NCI-H2081 (cell line): Measurements from ENCODE around the gene TUBA3D.
"Not testable (repeated sequence)": the region's sequence is repeated elsewhere in the genome, so short reads cannot be mapped to it uniquely, and the experiment has no call there.

Experiments
- DNase-seq, 2 experiments: peaks; one replicate each; lab custom pipeline; 2025; lab: John Stamatoyannopoulos, UW

TUBA3D gene

DNA sequence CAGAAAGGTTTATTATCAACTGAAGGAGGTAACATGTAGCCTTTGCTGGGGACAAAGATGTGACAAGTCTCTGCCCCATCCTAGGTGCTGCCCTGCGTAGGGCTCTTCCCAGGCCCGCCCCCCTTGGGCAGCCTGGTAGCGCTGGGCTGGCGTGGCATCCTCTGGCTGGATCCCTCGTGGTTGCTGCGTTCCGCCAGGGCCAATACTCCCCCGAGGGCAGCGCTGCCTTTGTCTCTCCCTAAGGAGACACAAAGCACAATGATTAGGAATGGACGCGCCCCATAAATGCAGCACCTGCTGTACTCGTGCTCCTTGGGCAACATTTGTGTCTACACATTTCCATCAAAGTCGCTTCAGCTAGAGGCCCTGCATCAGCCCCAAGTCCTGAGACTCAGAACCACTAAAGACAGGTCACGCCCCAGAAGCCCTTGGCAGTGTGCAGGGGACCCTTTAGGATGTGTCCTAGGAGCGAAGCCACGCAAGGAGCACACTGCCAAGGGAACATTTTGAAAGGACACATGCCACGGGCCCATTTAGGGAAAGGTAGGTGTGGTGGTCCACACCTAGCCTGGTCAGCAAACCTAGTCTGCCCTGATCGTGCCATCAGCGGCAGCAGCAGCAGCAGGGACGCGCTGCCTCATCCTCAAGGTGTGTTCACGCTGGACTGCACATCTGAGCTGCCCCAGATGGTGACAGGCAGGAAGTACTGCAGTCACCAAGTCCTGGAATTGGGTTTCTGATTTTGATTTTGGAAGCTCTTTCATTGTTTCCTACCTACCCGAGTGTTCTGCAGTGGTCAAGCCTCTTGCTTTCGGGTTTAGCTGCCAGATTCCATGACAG is 8.3 kb downstream of the TUBA3D start:
- DNase-seq: not testable (repeated sequence)

DNA sequence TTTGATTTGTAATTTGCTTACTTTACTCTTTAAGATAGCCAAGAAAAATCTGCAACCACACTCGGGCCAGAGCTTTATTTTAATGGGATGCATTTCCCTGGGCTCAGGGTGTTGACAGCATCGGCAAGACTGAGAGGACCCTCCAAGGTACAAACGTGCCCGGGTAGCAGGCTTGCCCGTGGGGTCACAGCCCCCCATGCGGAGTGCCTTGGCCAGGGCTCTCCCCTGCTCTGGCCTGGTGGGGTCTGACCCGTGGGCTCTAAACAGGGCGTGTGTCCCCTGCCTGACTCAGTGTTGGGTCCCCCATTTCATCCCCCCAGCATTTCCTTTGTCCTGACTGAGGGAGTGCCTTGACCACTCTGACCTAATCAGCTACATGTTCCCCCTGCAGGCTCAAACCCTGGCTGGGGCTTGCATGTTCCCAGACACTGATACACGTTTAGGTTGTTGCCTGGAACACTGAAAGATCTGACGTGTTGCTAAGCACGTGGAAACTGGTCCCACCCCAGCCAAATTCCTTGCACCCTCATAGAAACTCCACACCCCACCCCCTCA is 9.1 kb downstream of the TUBA3D start:
- DNase-seq: not testable (repeated sequence)

DNA sequence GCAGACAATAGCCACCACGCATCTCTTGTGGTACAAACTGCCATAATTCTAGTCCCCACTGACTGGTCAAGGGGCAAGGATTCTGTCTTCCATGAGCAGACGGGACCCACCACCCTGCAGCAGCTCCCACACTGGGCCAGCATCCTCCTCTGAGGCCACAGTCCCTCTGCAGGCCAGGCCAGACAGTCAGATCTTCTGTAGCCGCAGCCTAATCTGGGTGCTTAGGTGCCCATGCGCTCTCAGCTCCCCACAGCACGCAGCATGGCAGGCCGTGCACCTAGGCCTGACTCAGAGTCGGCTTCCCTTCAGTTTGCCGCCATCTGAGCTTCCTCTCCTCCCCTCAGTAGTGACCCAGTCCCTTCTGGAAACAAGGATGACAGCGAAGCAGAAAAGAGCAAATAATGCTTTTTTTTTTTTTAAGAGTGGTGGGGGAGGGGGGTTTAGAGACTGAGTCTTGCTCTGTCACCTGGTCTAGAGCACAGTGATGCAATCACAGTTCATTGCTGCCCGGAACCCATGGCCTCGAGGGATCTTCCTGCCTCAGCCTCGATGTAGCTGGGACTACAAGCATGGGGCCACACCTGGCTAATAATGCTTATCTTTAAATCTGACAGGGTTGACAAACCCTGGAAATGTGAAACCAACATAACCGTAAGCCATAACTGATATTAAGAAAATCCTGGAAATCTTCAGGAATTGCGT is 10.4 kb downstream of the TUBA3D start:
- DNase-seq: not testable (repeated sequence)

DNA sequence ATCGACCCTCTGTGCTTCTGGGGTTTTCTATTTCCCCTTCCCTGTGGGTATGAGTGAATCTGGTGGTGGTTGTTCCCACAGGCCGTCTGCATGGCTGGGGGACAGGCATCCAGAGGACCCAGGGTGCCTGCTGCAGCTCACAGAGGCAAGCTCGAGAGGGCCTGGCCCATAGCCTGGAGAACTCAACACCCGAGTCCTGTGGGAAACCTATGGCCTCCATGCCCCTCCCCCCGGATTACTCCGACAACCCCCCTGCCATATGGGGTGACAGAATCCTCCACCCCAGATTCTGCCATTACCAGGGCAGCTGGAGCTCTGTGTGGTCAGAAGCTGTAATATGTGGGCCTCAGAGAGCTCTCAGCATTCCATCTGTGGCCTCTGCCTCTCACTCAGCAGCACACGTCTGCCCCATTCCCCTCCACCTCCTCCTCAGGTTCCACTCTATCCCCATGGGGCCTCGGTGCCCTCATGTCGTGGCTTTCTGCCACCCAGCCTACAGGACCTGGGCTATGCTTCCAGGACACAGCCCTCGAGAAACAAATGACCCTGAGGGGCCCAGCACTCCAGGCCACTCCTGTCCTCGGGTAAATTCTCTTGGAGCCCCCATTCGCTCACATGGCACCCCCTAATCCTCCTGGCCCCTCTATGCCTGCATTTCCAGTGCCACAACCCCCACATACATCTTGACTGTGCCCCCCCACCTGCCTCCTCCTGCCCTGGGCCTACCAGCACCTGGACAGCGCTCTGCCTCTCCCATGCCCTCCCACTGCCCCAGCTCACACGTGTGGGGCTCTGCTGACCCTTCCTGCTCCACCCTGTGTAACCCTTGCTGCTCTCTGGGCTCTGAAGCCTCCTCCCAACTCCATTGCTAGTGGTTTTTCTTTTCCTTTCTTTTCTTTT is 12.6 kb downstream of the TUBA3D start:
- no peak for DNase-seq

DNA sequence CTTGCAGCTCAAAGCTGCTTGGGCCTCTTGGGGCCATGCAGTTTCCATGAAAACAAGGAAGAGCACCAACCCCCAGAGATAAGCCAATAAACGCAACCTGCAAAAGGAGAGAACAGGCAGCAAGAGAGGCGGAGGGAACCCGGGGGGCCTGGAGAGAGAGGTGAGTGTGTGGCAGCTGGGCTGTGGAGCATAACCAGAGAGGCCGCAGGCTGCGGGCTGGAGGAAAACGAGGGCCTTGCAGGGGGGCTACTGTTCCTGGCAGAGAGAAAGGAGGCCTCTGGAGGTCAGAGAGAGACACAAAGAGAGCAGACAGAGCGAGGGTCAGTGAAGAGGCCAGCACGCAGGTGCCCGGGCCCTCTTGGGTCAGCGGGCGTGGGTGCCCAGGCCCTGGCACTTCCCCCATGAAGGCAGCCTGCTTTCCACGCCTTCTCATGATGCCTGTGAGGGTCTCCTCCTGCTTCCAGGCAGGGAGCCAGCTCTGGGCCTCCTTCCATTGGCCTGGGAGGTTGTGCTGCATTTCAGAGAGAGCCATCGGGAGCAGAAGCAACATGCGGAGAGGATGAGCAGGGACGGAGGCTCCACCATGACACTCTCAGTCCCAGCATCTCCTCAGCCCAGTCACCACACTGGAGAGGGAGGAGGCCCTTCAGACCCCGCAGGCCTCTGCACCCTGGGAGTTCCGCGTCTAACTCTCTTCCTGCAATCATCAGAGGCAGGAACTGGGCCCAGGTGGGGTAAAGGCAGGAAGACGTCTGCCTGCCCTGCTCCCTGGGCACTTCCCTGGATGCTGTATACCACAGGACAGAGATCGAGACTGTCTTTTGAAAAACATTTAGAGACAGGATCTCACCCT is 14.9 kb downstream of the TUBA3D start:
- DNase-seq: peak; percentile 16 to 55

DNA sequence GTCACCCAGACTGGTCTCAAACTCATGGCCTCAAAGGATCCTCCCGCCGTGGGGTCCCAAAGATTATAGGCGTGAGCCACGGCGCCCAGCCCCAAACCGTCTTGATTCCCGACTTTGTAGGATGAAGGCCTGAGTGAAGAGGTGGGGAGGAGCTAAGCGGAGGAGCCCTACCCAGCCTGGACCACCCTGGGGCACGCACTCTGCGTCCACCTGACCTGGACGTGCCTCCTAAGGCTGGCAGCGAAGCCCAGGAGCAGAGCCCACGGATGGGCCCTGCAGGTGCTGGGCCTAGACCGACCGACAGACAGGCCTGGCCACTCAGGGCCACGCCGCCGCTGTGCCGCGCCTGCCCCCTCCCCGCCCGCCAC is 15.5 kb downstream of the TUBA3D start:
- not testable (repeated sequence) for DNase-seq

DNA sequence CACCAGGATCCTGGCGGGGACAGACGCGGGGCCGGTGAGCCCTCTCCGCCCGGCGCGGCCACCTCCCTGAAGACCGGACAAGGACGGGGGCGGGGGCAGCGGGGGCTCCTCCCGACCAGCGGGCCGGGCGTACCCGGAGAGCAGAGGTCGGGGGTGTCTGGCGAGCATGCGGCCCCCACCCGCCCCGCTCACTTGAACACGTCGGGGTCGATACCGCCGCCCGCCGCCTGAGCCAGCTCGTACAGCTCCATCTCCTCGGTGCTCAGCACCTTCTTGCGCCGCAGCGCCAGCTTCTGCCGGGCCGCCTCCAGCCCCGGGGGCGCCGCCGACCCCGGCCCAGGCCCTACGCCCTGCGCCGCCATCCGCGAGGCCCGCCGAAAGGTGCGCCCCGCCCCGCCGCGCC is 16.1 kb downstream of the TUBA3D start, which contains the start of gene MZT2A:
TSS of gene MZT2A (minus strand) at position 383 of the 403 bp plus-strand sequence. CDS start at position 362, 21 bp downstream.
- DNase-seq: not testable (repeated sequence)

DNA sequence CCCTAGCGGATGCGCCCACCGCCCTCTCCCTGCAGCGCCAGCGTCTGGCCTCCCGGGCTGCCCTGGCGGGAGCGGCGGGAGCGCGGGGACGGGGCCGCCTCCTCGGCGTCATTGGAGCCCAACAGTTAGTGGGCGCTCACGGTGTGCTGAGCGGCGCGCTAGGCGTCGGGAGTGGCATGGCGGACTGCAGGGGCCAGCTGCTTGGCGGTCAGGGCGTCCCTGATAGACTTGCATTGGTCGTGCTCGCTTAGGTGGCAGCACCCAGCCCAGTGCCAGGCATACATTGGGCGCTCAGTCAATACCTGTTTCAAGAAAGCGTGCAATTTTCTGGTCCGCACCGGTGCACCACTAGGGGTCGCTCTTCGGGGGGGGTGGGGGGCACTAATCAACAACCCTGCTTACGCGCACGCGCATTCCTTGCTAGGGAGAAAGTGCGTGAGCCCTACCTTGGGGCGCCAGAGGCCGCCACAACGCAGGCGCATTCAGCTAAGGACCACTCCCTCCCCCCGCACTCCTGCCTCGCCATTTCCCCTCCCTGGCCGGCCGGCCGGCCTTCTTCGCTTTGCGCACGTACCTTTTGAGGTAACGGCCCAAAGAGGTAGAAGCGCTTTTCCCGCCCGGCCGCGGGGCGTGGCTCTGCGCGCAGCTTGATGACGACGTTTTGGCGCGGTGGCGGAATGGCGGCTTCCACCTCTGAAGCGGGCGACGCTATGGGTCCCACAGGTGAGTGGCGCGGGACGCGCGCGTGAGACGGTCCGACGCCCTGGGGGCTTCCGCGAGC is 16.7 kb downstream of the TUBA3D start:
- DNase-seq: peak; percentile 95 to 97

DNA sequence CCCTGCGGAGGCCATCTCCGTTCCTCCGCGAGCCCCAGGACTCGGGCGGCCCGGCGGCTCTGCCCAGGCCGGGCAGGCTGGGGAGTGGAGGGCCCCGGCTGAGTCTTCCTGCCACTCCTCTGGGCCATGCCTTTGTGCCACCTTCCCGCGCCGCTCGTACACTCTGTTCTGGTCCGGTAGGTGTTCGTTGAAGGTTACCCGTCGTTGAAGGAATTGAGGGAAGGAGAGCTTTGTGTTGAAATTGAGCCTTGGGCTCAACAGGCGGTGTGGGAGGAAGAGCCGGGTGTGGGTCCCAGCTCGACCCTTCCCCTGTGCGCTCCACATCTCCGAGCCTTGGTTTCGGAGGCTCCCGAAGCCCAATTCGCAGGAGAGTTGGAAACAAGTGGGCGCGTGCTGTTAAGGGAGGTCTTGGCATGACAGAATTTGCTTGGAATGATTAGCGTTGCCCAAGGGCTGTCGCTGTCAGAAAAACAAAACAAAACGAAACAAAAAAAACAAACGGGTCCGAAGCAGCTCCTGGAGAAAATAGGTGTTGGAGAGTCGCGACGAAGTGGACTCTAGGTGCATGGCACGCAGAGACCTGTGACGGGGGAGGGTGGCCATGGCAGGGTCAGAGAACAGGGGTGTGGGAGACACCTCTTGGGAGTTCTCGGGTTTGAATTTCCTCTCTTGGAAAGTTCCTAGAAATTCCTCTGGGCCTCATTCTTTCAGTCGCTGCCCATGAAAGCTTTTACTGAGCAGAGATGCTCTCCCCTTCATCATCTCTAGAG is 17.5 kb downstream of the TUBA3D start:
- DNase-seq: no peak

DNA sequence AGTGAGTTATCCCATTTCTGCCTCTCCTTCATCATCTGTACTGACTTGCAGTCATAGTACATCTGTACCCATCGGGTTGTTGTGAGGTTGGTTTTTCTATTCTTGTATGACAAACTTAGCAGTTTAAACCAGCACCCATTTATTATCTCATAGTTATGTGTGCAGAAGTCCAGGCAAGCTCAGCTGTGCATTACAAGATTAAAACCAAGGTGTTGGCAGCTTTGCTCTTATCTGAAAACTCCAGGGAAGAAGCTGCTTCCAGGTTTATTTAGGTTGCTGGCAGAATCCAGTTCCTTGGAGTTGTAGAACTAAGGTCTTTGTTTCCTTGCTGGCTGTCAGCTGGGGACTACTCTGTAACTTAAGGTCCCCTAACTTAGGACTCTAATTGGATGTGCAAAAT is 19.6 kb downstream of the TUBA3D start:
- DNase-seq: not testable (repeated sequence)

DNA sequence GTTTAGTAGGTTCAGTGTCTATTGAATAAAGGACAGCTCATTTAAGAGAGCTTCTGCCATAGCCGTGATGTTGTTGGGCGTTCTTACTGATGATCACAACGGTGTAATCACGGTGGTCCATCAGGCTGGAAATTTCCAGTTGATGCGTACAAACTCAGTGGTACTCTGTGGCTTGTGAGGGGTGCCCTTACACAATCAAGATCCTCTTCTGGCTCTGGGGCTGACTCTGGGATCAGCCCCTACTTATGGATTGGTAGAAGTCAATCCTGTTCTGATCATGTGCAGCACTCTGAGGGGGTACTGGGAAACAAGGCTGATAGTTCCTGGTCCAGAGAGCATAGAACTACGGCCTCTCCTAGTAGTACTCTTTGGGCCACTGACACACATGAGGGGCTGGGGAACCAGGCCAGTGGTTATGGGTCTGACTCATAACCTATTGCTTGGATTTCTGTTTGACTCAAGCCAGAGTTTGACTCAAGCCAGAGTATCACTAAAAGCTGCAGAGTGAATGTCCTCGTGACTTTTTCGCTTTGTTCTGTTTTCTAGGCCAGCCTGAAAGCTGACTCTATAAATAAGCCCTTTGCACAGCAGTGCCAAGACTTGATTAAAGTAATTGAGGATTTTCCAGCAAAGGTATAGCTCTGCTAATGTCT is 22.5 kb downstream of the TUBA3D start:
- not testable (repeated sequence) for DNase-seq

DNA sequence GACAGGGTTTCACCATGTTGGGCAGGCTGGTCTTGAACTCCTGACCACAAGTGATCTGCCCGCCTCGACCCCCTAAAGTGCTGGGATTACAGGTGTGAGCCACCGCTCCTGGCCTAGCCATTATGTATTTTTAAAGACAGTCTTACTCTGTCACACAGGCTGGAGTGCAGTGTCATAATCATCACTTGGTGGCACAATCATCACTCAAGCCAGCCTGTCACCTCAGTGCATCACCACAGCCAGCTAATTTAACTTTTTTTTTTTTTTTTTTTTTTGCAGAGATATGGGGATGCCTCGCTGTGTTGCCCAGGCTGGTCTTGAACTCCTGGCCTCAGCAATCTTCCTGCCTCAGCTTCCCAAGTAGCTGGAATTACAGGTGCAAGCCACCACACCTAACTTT is 27.7 kb downstream of the TUBA3D start:
- DNase-seq: not testable (repeated sequence)

DNA sequence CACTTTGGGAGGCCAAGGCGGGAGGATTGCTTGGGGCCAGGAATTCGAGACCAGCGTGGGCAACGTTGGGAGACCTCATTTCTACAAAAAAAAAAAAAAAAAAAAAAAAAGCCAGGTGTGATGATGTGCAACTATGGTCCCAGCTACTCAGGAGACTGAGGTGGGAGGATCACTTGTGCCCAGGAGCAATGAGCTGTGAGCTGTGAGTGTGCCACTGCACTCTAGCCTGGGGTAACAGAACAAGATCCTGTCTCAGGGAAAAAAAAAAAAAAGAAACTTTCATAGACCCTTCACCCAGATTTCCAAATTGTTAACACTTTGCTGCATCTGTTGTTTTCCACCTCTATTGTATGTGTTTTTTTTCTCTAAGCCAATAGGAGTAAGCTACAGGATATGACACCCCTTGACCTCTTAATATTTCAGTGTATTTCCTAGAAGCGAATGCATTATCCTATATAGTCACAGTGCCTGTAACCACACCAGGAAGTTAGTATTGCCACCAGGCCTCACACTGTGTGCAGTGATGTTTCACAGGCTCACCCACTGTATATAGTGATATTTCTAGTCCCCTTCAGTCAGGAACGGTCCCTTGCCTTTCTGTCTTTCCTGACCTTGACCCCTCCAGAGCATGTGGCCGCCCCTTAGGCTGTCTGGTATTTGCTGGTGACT is 28.3 kb downstream of the TUBA3D start:
- not testable (repeated sequence) for DNase-seq

DNA sequence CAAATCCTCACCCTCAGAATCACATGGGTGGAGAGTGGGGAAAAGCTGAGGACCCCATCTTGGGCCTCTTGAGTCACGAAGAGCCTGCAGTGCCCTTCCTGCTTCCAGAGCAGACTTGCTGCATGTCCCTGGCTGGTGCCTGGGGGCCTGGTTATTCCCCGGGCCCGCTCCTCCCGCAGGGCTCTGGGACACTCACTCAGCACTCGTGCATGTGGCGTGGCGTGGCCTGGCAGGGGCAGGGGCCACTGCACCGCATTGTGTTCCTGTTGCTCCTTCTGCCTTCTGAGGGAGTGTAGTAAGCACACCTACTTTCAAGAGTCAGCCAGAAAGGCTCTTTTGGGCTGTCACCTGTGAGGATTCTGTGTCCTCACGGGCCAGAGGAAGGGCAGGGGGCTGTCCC is 33.7 kb downstream of the TUBA3D start:
- no peak for DNase-seq

DNA sequence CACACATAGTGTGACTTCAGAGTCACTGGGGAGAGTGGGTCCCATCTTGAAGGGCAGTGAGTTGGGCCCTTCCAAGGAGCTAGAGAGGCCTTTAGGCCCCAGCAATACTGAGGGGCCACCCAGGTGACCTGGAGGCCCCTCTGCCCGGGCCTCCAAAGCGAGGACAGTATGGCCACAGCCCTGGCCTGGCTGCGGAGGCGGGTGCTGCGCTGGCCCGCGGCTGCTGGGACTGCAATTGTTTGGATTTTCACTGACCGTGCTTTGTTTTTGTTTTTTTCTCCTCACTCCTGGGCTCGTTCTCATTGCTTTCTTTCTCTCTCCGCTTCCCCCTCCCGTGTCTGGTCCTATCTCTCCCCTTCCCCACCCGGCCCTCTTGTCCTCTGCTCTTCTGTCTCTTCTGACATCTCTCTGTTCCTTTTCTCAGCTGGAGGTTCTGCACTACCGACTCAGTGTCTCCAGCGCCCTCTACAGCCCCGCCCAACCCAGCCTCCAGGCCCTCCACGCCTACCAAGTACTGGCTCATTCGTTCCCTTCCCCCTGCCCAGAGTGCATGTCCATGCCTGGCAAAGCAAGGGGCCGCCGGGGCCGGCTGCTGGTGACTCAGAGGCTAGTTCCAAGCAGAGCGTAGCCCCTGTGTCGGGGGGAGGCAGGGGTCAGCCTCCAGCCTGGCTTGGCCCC is 35.5 kb downstream of the TUBA3D start:
- DNase-seq: not testable (repeated sequence)

DNA sequence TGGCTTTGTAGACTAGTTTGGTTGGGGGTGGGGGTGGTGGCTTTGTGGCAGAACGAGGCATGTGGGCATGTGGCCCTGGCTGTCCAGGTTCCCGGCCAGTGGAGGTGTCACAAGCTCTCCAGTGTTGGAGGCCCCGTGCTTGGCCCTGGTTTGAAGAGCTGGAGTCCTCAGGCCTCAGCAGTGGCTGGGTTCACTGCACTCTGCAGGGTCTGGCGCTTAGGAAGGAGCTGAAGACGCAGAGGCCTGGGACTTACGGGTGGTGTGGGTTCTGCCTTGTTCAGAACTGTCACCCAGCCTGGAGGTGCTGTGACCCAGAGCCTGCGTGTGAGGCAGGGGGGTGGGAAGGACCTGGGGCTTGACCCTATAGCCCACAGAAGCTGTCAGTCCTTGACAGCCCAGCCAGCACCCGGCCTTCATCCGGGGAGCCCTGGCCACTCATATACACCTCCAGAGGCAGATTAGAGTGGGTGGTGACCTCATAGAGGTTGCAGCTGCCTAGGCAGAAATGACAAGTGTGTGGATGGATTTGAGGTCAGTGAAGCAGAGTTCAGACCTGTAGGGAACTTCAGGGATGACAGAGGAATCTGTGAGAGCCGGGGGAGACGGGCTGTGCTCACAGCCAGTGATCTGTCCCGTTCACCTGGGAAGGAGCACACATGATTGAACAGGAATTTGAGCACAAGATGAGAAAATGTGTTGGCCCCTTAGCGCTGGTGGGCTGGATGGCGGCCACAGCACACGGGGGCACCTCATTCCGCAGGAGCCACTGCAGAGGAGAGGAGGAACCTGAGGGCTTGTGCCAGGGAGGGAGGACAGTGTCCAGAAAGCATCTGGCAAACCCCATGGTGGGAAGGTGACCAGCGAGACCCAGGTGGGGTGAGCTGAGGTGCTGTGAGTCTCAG is 36.3 kb downstream of the TUBA3D start:
- DNase-seq: not testable (repeated sequence)
